GDM1 (cell line): ENCODE results near the gene ASCL2.

Source experiments
- DNase-seq: peaks from one replicate; lab custom pipeline; 2025; lab: John Stamatoyannopoulos, UW

ASCL2 gene

GRCh38 chr11:2270322-2271076 lies at the start of gene ASCL2:
Gene ASCL2 (minus strand): TSS chr11:2270588. CDS start chr11:2270332, 256 bp downstream.
- DNase-seq, result no peak

- DNase-seq, result no peak
Observed at GRCh38 chr11:2319791-2320472, 49.5 kb upstream of the ASCL2 start.

GRCh38 chr11:2318707-2319106 lies 48.3 kb upstream of the ASCL2 start:
- DNase-seq, result no peak

- DNase-seq, result no peak
Observed at GRCh38 chr11:2318123-2318522, 47.7 kb upstream of the ASCL2 start.

- no peak for DNase-seq
Observed at GRCh38 chr11:2317354-2318050, 47.1 kb upstream of the ASCL2 start.

GRCh38 chr11:2316963-2317244 lies 46.5 kb upstream of the ASCL2 start:
- no peak for DNase-seq

- DNase-seq, result no peak
Observed at GRCh38 chr11:2316169-2316962, 46.0 kb upstream of the ASCL2 start.

- DNase-seq, result no peak
Observed at GRCh38 chr11:2315395-2316168, 45.2 kb upstream of the ASCL2 start.

- DNase-seq, result no peak
Observed at GRCh38 chr11:2314525-2315394, 44.4 kb upstream of the ASCL2 start.

- no peak for DNase-seq
Observed at GRCh38 chr11:2314136-2314524, 43.7 kb upstream of the ASCL2 start.

- DNase-seq, result no peak
Observed at GRCh38 chr11:2313051-2313951, 42.9 kb upstream of the ASCL2 start.

GRCh38 chr11:2312232-2313042 lies 42.0 kb upstream of the ASCL2 start:
- DNase-seq, result no peak

GRCh38 chr11:2311353-2312133 lies 41.2 kb upstream of the ASCL2 start:
- DNase-seq, result no peak

- DNase-seq, result no peak
Observed at GRCh38 chr11:2310786-2311352, 40.5 kb upstream of the ASCL2 start.

GRCh38 chr11:2310073-2310785 lies 39.8 kb upstream of the ASCL2 start:
- no peak for DNase-seq

GRCh38 chr11:2309251-2310072 lies 39.1 kb upstream of the ASCL2 start:
- no peak for DNase-seq
